Activated T-helper 2 cell treated with anti-CD3 and anti-CD28 coated beads, Interferon-gamma antibody, Interleukin-2, Interleukin-4, amounts not matched to agents 10 μg/mL and 5 μg/mL and 100 μg/mL, durations not matched to agents 14 hours and 24 hours and 36 hours (primary cell): Measurements from ENCODE around the gene SMURF2. TPM values are rescaled to one million over a fixed set of nuclear protein-coding genes. Genes with fewer than 3 reads are reported as not detected.

Source experiments
- DNase-seq: peaks from one replicate; pipeline ENCODE4 v3.0.0; 2021; ENCODE audit warnings: low spot score
- H3K27ac Mint-ChIP-seq: one replicate; pipeline ENCODE4 v1.8.0; 2021; ENCODE audit warnings: mixed read lengths
- H3K27me3 Mint-ChIP-seq: one replicate; pipeline ENCODE4 v1.8.0; 2021; ENCODE audit warnings: low read depth, mixed read lengths
- H3K36me3 Mint-ChIP-seq: one replicate; pipeline ENCODE4 v1.8.0; 2021; ENCODE audit warnings: low read depth, mixed read lengths
- H3K4me1 Mint-ChIP-seq: one replicate; pipeline ENCODE4 v1.8.0; 2021; ENCODE audit warnings: low read depth, mixed read lengths
- H3K4me3 Mint-ChIP-seq: one replicate; pipeline ENCODE4 v1.8.0; 2021; ENCODE audit warnings: low read depth, mild to moderate bottlenecking, moderate library complexity, mixed read lengths
- H3K9me3 Mint-ChIP-seq: one replicate; pipeline ENCODE4 v1.8.0; 2021; ENCODE audit warnings: mixed read lengths
- intact Hi-C: fragments of 100-400 bp; cut with micrococcal nuclease; formaldehyde crosslinking; loops from one replicate; pipeline ENCODE4 v1.15.1; 2023
- total RNA-seq: library from RNA; stranded (reverse); gene quantifications from 2 replicates; pipeline ENCODE4 v1.2.3, GENCODE V29; 2022

SMURF2 gene
- 12.6 and 13.1 TPM in 2 replicates for total RNA-seq

DNA sequence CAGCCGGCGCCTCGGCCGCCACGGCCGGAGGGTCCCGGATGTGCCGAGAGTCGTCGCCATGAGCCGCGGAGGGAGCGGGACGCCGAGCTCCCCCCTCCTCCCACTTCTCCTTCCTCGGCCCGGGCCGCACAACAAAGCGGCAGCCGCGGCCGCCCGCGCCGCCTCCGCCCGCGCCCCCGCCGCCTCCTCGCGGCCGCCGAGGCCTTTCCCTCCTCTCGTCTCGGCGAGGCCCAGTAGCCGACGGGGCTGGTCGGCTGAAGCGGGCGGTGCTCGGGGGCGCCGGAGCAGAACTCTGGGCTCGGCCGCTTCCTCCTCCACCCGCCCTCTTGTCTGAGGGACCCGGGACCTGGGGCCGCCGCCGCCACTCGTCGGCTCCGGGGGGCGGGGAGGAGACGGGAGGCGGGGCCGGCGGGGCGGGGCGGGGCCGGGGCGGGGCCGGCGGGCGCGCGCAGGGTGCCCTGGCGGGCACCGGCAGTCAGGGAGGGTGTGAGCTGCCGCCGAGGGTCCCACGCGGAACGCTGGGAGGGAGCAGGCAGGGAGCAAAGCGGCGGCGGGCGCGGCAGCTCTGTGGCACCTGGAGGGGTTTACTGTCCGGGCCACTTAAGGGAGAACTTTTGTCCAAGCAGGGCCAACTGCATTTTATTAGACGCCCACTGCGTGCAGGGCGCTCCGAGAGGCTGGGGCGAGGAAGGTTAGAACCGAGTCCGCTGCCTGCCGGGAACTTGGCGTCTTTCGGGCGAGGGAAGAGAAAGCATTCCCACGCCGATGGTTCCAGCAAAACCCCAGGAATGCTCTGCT, at the start of gene SMURF2:
Gene SMURF2 (minus strand): TSS at position 332 of the 798 bp plus-strand sequence. CDS start 427 bp downstream, outside the sequence.
- intact Hi-C loops: loop anchor here (2.0 to 10.0 kb wide), 4 partner anchors 45 to 165 kb away; partner anchors contain the start of genes CEP95, DDX5 and POLG2

DNA sequence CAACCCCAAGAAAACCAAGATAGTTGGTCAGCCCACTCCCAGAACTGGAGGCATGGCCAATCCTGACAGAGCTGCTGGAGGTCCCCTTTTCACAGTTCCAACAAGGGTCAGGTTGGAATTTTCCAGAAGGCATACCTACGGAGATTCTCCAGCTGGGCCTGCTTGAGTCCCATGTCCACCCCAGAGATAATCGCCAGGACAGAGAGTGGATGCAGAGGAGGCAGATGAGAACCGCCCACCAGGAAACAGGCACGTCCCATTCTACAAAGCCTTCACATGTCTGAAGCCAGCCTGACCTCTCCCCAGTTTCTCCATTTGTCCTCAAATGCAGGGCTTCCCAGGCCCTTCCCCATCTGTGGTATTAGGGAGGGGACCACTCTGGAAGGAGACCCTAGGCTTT, 47.4 kb upstream of the SMURF2 start:
- H3K4me1 Mint-ChIP-seq: peaks cover 57% of the 10 kb centered on the region
- H3K36me3 Mint-ChIP-seq: no peaks in the 10 kb centered on the region
- intact Hi-C loops: loop anchor here (5.0 kb wide), 2 partner anchors 47 to 202 kb away; partner anchors contain the start of genes CEP95, DDX5 and SMURF2
- peak overlapping the region; percentile 92 for H3K27ac Mint-ChIP-seq
- H3K9me3 Mint-ChIP-seq: no peaks in the 10 kb centered on the region
- H3K4me3 Mint-ChIP-seq: no peak overlapping the region
- no peaks in the 10 kb centered on the region for H3K27me3 Mint-ChIP-seq
- no peak for DNase-seq

More for the DNA sequence above, at the start of gene SMURF2:
- H3K4me3 Mint-ChIP-seq: peak within 1 kb of the TSS; percentile 96
- H3K27ac Mint-ChIP-seq: peak within 1 kb of the TSS; percentile 94
- H3K27me3 Mint-ChIP-seq: no peaks in the 10 kb centered on the region
- peaks cover 27% of the 10 kb centered on the region for H3K4me1 Mint-ChIP-seq
- DNase-seq: peak; percentile 75
- peaks cover 13% of the 10 kb centered on the region for H3K36me3 Mint-ChIP-seq
- H3K9me3 Mint-ChIP-seq: no peaks in the 10 kb centered on the region

DNA sequence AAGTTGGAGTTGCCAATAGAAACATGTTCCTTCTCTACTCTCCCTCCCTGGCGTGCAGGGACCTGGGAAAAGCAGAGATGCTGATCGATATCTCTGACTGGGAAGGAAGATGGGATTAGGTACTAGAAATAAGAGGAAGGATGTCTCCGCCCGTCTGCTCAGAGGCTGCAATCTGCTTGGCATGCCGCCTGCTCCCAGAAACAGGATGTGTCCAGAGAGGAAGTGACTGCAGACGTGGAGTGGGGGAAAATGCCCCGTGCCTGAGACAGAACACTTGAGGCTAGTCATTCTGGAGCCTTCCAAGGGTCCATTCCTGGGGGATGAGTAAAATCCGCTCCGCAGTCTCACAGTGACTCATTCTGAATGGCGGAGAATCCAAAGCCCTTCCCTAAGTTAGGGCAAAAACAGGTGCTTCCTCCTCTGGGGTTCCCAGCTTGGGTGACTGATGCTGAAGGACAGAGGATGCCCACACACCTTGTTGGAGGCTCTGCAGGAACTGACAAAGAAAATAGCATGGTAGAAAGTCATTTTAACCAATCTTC, 45.0 kb upstream of the SMURF2 start:
- no peaks in the 10 kb centered on the region for H3K27me3 Mint-ChIP-seq
- intact Hi-C loops: loop anchor here (5.0 kb wide), 2 partner anchors 45 to 200 kb away; partner anchors contain the start of genes CEP95, DDX5 and SMURF2
- H3K27ac Mint-ChIP-seq: no peak overlapping the region
- DNase-seq: no peak
- peaks cover 38% of the 10 kb centered on the region for H3K4me1 Mint-ChIP-seq
- no peak overlapping the region for H3K4me3 Mint-ChIP-seq
- no peaks in the 10 kb centered on the region for H3K9me3 Mint-ChIP-seq
- H3K36me3 Mint-ChIP-seq: no peaks in the 10 kb centered on the region

GRCh38 chr17:64706224-64707049, 44.3 kb upstream of the SMURF2 start:
- no peak for DNase-seq
- Mint-ChIP-seq H3K9me3 (no peaks in the 10 kb centered on the region), H3K36me3 (no peaks in the 10 kb centered on the region), H3K27me3 (no peaks in the 10 kb centered on the region), H3K27ac (no peak overlapping the region), H3K4me3 (no peak overlapping the region), H3K4me1 (peaks cover 35% of the 10 kb centered on the region)
- intact Hi-C loops: loop anchor here (5.0 kb wide), 2 partner anchors 44 to 199 kb away; partner anchors contain the start of genes CEP95, DDX5 and SMURF2

DNA sequence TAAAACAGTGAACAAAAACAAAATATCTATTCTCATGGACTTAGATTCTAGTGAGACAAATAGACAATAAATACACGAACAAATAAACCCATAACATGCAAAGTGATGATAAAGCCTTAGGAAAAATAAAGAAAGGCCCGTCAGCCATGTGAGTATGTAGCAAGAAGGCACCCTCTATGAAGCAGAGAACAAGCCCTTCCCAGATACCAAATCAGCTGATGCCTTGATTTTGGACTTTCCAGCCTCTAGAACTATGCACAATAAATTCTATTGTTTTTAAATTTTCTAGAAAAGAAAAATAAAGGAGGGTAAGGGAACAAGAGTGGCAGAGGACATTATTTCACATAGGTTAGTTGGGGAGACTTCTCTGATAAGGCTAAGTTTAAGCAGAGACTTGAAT, 40.7 kb upstream of the SMURF2 start:
- no peak for DNase-seq
- Mint-ChIP-seq H3K4me1 (peaks cover 12% of the 10 kb centered on the region), H3K9me3 (no peaks in the 10 kb centered on the region), H3K36me3 (no peaks in the 10 kb centered on the region), H3K27me3 (peaks cover 4% of the 10 kb centered on the region), H3K4me3 (no peak overlapping the region), H3K27ac (no peak overlapping the region)
- intact Hi-C loops: no loop called here

- Mint-ChIP-seq H3K4me1 (peaks cover 1% of the 10 kb centered on the region), H3K27ac (no peak overlapping the region), H3K9me3 (no peaks in the 10 kb centered on the region), H3K36me3 (no peaks in the 10 kb centered on the region), H3K27me3 (peaks cover 10% of the 10 kb centered on the region), H3K4me3 (no peak overlapping the region)
- intact Hi-C loops: no loop called here
- DNase-seq: no peak
Measured at GRCh38 chr17:64698725-64699124, 36.6 kb upstream of the SMURF2 start.

DNA sequence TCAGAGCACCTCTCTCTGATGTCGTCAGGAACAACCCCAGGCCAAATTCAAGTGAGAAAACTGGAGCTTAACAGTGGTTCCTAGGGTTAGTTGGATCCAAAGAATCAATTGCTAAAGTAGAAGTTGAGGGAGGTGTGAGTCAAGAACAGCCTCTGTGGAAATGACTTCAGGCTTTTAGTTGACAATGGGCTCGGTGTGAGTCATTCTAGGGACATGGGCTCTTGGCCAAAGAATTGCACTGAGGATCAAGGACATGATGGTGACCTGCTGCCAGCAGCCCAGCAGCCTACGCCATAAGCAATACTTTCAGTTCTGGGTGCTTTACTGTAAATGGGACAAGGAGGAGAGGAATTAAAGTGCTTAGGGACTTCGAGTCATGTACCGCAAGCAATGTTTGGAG, 32.1 kb upstream of the SMURF2 start:
- no peak overlapping the region for H3K27ac Mint-ChIP-seq

DNA sequence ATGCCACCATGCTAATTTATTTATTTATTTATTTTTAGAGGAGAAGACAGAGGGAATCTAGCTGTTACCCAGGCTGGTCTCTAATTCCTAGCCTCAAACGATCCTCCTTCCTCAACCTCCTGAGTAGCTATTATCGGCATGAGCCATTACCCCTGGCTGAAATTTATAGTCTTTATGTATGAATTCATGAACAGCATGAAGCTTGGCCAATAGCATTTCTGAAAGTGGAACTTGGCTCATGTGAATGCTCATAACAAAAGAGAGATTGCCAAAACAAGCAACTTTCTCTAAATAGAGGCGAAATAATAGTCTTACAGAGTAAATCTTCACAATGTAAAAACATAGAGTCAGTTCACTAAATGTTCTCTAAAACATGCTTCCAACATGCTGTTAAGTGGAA, 30.1 kb upstream of the SMURF2 start:
- intact Hi-C loops: no loop called here
- Mint-ChIP-seq H3K4me1 (no peaks in the 10 kb centered on the region), H3K9me3 (no peaks in the 10 kb centered on the region), H3K27ac (no peak overlapping the region), H3K27me3 (peaks cover 6% of the 10 kb centered on the region), H3K4me3 (no peak overlapping the region), H3K36me3 (no peaks in the 10 kb centered on the region)
- no peak for DNase-seq

More for the DNA sequence above, 32.1 kb upstream of the SMURF2 start:
- H3K27me3 Mint-ChIP-seq: peaks cover 8% of the 10 kb centered on the region
- H3K4me1 Mint-ChIP-seq: no peaks in the 10 kb centered on the region
- intact Hi-C loops: no loop called here
- no peak overlapping the region for H3K4me3 Mint-ChIP-seq
- no peaks in the 10 kb centered on the region for H3K9me3 Mint-ChIP-seq
- no peak for DNase-seq
- no peaks in the 10 kb centered on the region for H3K36me3 Mint-ChIP-seq

DNA sequence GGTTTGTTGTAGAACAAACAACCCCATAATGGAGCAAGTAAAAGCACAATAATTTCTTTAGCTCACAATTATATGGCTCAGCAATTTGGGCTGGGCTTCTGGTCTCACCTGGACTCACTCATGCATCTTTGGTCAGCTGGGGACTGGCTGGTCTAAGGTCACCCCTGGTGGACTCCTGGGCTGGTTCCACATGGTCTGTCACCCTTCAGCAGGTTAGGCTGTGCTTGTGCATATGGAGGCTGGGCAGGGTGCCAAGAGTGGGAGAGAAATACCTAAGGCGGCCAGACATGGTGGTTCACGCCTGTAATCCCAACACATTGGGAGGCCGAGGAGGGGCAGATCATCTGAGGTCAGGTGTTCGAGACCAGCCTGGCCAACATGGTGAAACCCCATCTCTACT, 27.0 kb upstream of the SMURF2 start:
- intact Hi-C loops: no loop called here
- Mint-ChIP-seq H3K36me3 (no peaks in the 10 kb centered on the region), H3K27me3 (peaks cover 3% of the 10 kb centered on the region), H3K9me3 (no peaks in the 10 kb centered on the region), H3K27ac (no peak overlapping the region), H3K4me3 (no peak overlapping the region), H3K4me1 (no peaks in the 10 kb centered on the region)
- DNase-seq: no peak

- no peaks in the 10 kb centered on the region for H3K4me1 Mint-ChIP-seq
- no peaks in the 10 kb centered on the region for H3K9me3 Mint-ChIP-seq
- intact Hi-C loops: no loop called here
- no peak overlapping the region for H3K4me3 Mint-ChIP-seq
- no peaks in the 10 kb centered on the region for H3K27me3 Mint-ChIP-seq
- H3K36me3 Mint-ChIP-seq: no peaks in the 10 kb centered on the region
- DNase-seq: no peak
- H3K27ac Mint-ChIP-seq: no peak overlapping the region
Measured at GRCh38 chr17:64688481-64688880, 26.4 kb upstream of the SMURF2 start.

GRCh38 chr17:64687961-64688360, 25.9 kb upstream of the SMURF2 start:
- H3K27me3 Mint-ChIP-seq: no peaks in the 10 kb centered on the region
- H3K4me1 Mint-ChIP-seq: peaks cover under 1% of the 10 kb centered on the region
- intact Hi-C loops: no loop called here
- no peak overlapping the region for H3K4me3 Mint-ChIP-seq
- H3K9me3 Mint-ChIP-seq: no peaks in the 10 kb centered on the region
- no peak overlapping the region for H3K27ac Mint-ChIP-seq
- H3K36me3 Mint-ChIP-seq: no peaks in the 10 kb centered on the region
- no peak for DNase-seq

- no peak overlapping the region for H3K27ac Mint-ChIP-seq
- H3K9me3 Mint-ChIP-seq: no peaks in the 10 kb centered on the region
- H3K36me3 Mint-ChIP-seq: no peaks in the 10 kb centered on the region
- intact Hi-C loops: no loop called here
- no peak overlapping the region for H3K4me3 Mint-ChIP-seq
- no peak for DNase-seq
- no peaks in the 10 kb centered on the region for H3K27me3 Mint-ChIP-seq
- H3K4me1 Mint-ChIP-seq: peaks cover 2% of the 10 kb centered on the region
Measured at GRCh38 chr17:64687376-64687775, 25.3 kb upstream of the SMURF2 start.
